Right atrium auricular region (tissue), 2 donors: ENCODE data around the gene GNAI2. TPM values are rescaled to one million over a fixed set of nuclear protein-coding genes. Genes with fewer than 3 reads are reported as not detected.
"Not testable (repeated sequence)": the region's sequence is repeated elsewhere in the genome, so short reads cannot be mapped to it uniquely, and the experiment has no call there.

Experiments
- DNase-seq: peaks from one replicate; pipeline ENCODE4 v3.0.0-alpha.2; 2019; ENCODE audit warnings: low spot score
- H3K27ac ChIP-seq, 2 donors: fragments of 200-600 bp; sonication (generic); 1 replicate in 1 of 2; 2 replicates in 1 of 2; pipeline ENCODE4 v1.5.1; 2016 to 2019
- H3K27me3 ChIP-seq, 2 donors: fragments of 200-600 bp; sonication (generic); one replicate each; pipeline versions ENCODE4 v1.5.1 to v1.6.0; 2017 to 2019
- H3K36me3 ChIP-seq: fragments of 200-600 bp; sonication (generic); one replicate; pipeline ENCODE4 v1.5.1; 2016
- H3K4me1 ChIP-seq, 2 donors: fragments of 200-600 bp; sonication (generic); one replicate each; pipeline versions ENCODE4 v1.5.1 to v1.6.0; 2017 to 2019
- H3K4me3 ChIP-seq, 2 donors: fragments of 200-600 bp; sonication (generic); 1 replicate in 1 of 2; 2 replicates in 1 of 2; pipeline ENCODE4 v1.5.1; 2017 to 2019; ENCODE audit warnings: mild to moderate bottlenecking in 1 of 2, moderate library complexity in 1 of 2
- H3K9me3 ChIP-seq, 2 donors: fragments of 200-600 bp; sonication (generic); one replicate each; pipeline ENCODE4 v1.5.1; 2019
- CTCF ChIP-seq, 2 donors: fragments of 200-600 bp; sonication (generic); IDR thresholded peaks; one replicate each; pipeline ENCODE4 v1.5.1; 2019; ENCODE audit warnings: antibody characterized with exemption in 2 of 2
- total RNA-seq, 2 donors: library from RNA; depleted of rRNA; stranded (reverse); fragments of >200 nt; gene quantifications; one replicate each; pipeline ENCODE4 v1.1.0, GENCODE V29; 2016

Gene GNAI2
- total RNA-seq, 2 donors from 2014 or later, result 72.1 to 127 TPM

DNA sequence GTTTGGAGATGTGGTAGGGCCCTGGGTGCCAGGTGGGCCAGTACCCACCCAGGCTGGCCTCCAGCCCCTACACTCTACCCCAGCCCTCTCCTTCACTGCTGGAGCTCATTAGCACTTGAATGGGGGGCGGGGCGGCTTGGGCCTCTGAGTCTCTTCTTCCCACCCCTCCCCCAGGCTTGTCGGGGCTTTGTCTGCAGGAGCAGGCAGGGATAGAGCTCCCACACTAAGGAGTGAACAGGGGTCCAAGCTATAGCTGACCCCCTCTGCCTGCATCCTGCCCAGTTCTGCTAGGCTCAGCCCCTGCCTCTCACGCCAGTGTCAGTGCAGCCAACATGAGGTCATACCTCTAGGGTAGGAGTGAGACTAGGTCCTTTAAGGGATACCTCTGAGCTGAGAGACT lies 5.2 kb downstream of the GNAI2 start:
- H3K4me3 ChIP-seq, result no peak overlapping the region
- H3K27ac ChIP-seq, result peak overlapping the region; percentile 94 to 95
- H3K27me3 ChIP-seq, result no peaks in the 10 kb centered on the region
- no peaks in the 10 kb centered on the region for H3K9me3 ChIP-seq
- H3K36me3 ChIP-seq, result peaks cover 13% of the 10 kb centered on the region
- TF ChIP-seq CTCF (IDR thresholded peaks at IDR 0.05), result no peak
- H3K4me1 ChIP-seq, result peaks cover 0 to 91% of the 10 kb centered on the region in 2 donors
- DNase-seq, result no peak

- peak overlapping the region in 1 of 2 donors; percentile 1 for H3K4me3 ChIP-seq
- no peaks in the 10 kb centered on the region for H3K9me3 ChIP-seq
- peak overlapping the region; percentile 94 to 95 for H3K27ac ChIP-seq
- H3K36me3 ChIP-seq, result peaks cover 13% of the 10 kb centered on the region
- no peak for TF ChIP-seq CTCF (IDR thresholded peaks at IDR 0.05)
- DNase-seq, result no peak
- no peaks in the 10 kb centered on the region for H3K27me3 ChIP-seq
- peaks cover 0 to 95% of the 10 kb centered on the region in 2 donors for H3K4me1 ChIP-seq
Observed at GRCh38 chr3:50241713-50242380, 5.8 kb downstream of the GNAI2 start.

- Histone ChIP-seq H3K4me3 (peak overlapping the region in 1 of 2 donors; percentile 1), H3K27ac (peak overlapping the region; percentile 94 to 95), H3K27me3 (no peaks in the 10 kb centered on the region), H3K4me1 (peaks cover 0 to 95% of the 10 kb centered on the region in 2 donors), H3K9me3 (no peaks in the 10 kb centered on the region), H3K36me3 (peaks cover 18% of the 10 kb centered on the region)
- no peak for TF ChIP-seq CTCF (IDR thresholded peaks at IDR 0.05)
- no peak for DNase-seq
Observed at GRCh38 chr3:50242381-50242770, 6.4 kb downstream of the GNAI2 start.

DNA sequence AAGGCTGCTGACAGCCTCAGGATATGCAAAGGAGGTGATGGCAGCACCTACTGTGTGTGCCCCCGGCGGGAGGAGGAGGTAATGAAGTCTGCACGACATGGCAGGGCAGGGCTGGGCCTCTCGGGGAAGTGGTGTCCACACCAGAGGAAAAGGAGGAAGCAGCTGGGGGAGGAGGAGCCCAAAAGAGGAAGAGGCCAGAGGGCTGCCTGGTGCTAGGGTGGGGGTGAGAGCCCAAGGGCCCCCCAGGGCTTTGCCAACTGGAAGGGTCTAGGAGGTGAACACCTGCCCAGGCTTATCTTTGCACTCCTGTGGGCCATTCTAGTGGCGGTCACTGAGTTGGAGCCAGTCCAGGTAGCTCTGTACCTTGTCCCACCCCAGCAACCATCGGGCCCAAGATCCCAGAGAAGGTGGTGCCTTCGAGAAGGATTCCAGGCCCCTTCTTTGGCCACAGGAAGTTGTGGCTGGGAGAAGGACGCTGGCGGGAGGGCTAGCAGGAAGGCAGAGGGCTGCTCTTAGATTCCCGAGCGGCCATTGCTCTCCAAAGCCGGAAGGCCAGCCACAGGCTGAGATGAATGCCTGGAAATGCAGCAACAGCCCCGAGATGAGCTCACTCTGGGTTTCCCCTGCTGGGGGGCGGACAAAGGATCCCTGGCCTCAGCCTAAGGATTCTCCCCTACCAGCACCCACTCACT lies 7.0 kb downstream of the GNAI2 start:
- Histone ChIP-seq H3K4me1 (peaks cover 0 to 98% of the 10 kb centered on the region in 2 donors), H3K9me3 (no peaks in the 10 kb centered on the region), H3K27ac (peak overlapping the region; percentile 94 to 95), H3K27me3 (no peaks in the 10 kb centered on the region), H3K4me3 (peak overlapping the region in 1 of 2 donors; percentile 4), H3K36me3 (peaks cover 20% of the 10 kb centered on the region)
- TF ChIP-seq CTCF (IDR thresholded peaks at IDR 0.05), result no peak
- DNase-seq, result peak; percentile 80

GRCh38 chr3:50243543-50243895 lies 7.5 kb downstream of the GNAI2 start:
- H3K27me3 ChIP-seq, result no peaks in the 10 kb centered on the region
- TF ChIP-seq CTCF (IDR thresholded peaks at IDR 0.05), result no peak
- no peak for DNase-seq
- peak overlapping the region; percentile 94 to 95 for H3K27ac ChIP-seq
- H3K36me3 ChIP-seq, result peaks cover 20% of the 10 kb centered on the region
- no peak overlapping the region for H3K4me3 ChIP-seq
- peaks cover 0 to 98% of the 10 kb centered on the region in 2 donors for H3K4me1 ChIP-seq
- no peaks in the 10 kb centered on the region for H3K9me3 ChIP-seq

DNA sequence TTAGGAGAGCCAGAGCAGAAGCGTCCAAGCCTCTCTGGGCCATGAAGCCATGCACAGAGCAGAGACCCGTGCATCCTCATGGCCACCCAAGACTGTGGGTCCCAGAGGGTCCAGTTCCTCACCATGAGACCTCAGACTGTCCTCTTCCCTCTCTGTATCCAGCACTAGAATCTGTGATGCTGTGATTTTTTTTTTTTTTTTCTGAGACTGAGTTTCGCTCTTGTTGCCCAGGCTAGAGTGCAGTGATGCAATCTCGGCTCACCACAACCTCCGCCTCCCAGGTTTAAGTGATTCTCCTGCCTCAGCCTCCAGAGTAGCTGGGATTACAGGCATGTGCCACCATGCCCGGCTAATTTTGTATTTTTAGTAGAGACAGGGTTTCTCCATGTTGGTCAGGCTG lies 8.8 kb downstream of the GNAI2 start:
- H3K27me3 ChIP-seq, H3K4me3 ChIP-seq, H3K9me3 ChIP-seq, DNase-seq: not testable (repeated sequence)
- Histone ChIP-seq H3K4me1 (peaks cover 0 to 98% of the 10 kb centered on the region in 2 donors), H3K36me3 (peaks cover 13% of the 10 kb centered on the region), H3K27ac (peak overlapping the region; percentile 94 to 95)
